ENCODE measurements around the gene SERINC2.
A peak's percentile ranks its signal among the peaks of the same experiment; 100 is the strongest.
"Not testable (repeated sequence)": the region's sequence is repeated elsewhere in the genome, so short reads cannot be mapped to it uniquely, and the experiment has no call there.

Gene SERINC2

DNA sequence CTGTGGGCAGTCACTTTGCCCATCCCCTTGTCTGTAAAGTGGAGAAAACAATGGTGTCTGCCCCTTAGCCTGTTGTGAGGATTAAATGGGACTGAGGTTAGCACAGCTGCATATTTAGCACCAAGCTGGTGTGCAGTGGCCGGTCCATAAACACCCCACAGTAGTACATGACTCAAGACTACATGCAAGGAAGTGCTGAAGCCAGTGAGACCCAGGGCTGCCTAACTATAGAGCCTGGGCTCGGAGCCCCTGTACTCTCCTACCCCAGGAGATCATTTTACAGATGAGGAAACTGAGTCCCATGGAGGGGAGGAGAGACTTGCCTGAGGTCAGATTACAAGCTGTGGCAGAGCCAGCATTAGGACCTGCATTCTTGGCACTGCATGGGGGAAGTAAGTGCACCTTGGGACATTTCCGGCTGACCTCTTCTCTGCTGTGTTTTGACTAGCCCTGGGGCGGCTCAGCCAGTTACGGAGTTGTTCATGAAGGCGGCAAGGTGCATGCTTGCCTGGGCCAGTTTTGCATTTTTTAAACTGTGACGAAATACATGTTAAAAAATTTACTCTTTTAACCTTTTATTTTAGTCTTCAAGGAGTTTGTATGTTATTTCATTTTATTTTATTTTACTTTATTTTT is 3.2 kb downstream of the SERINC2 start:
- DNase-seq = no peak

DNA sequence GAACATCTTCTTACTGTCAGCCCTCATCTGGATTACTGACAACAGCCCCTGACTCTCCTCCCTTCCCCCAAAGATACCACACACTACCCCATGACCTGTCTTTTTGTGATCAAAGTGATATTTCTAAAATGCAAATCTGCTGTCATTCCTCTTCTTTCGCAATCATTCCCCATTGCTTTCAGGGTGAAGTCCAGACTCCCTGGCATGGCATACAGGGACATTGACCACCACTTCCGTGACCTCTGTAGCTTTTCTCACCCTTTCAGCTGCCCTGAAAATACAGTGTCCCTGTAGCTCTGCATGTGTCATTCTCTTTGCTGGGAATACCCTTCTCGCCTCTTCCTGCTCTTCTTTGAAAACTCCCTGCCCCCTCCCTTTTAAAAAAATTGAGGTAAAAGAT is 4.1 kb downstream of the SERINC2 start:
- DNase-seq = no peak

DNA sequence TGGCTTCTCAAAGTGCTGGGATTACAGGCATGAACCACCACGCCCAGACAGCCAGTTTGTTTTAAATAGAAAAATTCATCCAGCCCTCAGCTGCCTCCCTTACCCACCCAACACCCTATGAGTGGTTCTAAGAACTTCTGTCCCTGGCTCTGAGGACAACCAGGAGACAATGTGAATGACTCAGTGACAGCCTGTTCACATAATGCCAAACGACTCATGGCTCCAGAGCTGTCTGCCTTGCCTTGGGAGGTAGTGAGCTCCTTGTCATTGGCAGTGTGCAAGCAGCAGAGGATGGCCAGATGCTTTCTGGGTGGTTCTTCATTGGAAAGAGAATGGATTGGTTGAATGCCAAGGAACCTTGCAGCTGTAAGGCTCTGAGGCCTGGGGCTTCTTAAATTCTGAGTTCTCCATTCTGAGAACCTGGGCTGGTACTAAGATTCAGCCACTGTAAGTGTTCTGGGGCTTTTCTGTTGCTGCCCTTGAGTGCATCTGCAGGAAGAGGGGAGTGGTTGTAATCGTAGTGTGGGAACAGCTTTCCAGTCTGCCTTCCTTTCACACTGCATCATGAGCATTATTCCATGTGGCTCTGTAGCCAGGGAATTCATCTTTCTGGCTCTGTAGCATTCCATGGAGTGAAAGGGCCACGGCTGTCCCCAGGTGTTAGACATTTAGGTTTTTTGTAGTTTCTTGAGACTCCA is 5.8 kb downstream of the SERINC2 start:
- DNase-seq = no peak

DNA sequence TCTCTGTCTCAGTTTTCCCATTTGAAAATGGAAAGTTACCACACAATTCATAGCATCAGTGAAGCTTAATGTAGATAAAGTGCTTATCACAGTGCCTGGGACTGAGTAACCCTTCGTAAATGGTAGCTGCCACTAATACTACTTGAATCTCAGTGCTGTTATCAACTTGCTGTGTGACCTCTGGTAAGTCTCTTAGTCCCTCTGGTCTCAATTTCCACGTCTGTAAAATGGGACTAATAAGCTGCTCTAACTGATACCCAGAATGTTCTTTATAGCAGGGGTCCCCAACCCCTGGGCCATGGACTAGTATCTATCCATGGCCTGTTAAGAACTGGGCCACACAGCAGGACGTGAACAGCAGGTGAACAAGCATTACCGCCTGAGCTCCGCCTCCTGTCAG is 7.7 kb downstream of the SERINC2 start:
- DNase-seq = no peak

DNA sequence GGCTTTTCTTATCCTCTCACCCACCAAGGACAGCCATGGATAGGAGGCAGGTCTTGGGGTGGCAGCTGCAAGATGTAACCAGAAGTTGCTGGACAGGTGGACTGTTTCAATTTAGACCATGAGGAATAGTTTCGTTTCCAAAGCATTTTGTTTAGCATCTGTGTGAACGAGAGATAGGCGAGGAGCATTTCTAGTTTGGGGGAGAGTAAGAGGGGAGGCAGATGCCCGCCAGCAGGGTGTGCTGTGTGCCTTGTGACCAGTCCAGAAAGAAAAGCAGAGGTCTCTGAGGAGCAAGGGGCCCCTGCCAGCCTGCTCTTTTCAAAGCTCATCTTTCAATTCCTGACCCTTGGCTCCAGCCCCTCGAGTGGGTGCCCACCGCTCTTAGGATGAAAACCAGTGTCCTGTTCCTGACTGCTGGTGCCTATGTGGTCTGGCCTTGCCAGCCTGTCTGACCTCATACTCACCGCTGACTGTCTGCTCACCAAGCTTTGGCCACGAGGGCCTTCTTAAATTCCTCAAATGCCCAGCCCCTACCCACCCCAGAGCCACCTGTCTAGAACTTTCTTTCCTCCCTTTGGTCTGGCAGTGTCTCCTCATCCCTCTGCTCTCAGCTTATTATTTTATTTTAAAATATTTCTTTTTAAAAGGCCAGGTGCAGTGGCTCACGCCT is 8.5 kb downstream of the SERINC2 start:
- no peak for DNase-seq

DNA sequence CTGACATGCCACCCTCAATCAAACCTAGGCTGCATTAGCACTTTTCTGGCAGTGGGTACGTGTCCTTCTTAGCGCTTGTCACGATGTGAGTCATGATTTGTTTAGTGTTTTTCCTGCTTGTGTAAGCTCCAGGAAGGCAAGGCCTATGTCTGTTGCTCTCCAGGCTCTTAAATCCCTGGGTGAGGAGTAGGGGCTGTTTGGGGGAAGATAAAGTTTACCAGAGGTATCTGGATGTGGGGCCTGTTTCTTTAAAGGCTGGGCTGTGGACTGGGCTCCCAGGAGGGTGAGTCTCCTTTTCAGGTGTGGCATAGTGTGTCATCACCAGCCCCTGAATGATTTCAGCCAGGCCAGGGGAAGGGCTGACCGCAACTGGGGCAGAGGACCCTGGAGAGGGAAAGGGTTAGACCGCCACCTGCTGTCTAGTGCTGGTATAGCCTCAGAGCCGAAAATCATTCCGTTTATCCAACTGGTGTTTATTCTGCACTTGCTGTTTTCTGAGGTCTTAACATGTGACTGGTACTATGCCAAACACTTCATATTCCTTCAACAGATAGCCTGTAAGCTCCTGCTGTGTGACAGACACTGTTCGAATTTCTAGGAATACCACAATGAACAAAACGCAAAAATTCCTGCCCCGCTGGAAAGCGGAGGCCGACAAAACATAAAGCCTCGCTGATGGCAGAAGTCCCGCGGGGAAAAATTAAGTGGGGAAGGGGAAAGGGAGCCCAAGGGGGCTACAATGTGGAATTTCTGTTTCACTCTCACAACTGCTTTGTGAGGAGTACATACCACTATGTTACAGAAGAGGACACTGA is 9.7 kb downstream of the SERINC2 start:
- DNase-seq = peak; percentile 90

DNA sequence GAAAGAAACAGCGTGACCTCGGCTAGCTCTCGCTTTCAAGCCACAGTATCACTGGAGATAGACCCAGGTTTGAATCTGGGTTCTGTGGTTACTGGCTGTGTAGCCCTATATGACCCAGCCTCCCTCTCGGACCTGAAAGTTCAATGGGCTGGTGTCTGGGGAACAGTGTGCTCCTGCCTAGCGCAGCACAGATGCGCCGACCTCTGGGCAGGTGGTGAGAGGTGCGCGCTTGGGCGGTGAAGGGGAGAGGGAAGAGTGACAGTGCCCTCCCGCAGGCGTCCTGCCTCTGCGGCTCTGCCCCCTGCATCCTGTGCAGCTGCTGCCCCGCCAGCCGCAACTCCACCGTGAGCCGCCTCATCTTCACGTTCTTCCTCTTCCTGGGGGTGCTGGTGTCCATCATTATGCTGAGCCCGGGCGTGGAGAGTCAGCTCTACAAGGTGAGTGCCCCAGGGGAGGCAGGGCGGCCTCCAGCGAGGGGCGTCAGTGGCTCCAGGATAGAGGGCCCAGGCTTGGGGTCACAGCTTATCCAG is 10.5 kb downstream of the SERINC2 start:
- no peak for DNase-seq

DNA sequence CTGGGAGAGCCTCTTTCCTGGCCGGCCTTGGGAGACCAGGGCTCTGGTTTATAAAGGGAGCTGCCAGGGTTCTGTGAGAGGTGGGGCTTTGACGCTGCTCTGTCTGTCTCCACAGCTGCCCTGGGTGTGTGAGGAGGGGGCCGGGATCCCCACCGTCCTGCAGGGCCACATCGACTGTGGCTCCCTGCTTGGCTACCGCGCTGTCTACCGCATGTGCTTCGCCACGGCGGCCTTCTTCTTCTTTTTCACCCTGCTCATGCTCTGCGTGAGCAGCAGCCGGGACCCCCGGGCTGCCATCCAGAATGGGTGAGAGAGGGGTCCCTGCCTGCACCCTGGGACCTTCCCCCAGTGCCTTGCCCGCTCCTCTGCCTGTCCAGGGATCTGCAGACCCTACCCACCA is 11.6 kb downstream of the SERINC2 start:
- DNase-seq = no peak

DNA sequence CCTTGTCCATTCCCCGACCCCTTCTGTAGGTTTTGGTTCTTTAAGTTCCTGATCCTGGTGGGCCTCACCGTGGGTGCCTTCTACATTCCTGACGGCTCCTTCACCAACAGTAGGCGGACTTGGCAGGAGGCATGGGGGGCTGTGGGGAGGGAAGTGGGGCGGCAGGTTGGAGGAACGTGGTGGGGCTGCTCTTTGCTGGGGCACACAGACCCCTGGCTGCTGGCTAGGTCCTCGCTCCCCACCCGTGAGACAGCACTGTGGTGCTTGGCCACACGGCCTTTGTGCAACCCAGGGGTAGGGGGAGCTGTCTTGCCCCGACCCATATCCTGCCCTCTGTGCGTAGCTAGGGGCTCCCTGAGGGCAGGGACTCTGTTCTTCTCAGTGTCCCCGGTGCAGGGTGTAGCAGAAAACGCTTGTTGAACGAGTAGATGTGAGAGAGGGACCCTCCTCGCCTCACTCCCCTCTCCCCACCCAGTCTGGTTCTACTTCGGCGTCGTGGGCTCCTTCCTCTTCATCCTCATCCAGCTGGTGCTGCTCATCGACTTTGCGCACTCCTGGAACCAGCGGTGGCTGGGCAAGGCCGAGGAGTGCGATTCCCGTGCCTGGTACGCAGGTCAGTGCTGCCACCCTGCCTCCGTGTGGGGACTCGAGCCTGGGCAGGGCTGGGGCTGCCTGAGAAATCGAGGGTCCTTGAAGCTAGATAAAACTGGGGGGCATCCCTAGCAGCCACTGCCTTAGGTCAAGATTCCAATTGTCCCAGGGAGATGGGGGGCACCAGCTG is 12.5 kb downstream of the SERINC2 start:
- DNase-seq = no peak

DNA sequence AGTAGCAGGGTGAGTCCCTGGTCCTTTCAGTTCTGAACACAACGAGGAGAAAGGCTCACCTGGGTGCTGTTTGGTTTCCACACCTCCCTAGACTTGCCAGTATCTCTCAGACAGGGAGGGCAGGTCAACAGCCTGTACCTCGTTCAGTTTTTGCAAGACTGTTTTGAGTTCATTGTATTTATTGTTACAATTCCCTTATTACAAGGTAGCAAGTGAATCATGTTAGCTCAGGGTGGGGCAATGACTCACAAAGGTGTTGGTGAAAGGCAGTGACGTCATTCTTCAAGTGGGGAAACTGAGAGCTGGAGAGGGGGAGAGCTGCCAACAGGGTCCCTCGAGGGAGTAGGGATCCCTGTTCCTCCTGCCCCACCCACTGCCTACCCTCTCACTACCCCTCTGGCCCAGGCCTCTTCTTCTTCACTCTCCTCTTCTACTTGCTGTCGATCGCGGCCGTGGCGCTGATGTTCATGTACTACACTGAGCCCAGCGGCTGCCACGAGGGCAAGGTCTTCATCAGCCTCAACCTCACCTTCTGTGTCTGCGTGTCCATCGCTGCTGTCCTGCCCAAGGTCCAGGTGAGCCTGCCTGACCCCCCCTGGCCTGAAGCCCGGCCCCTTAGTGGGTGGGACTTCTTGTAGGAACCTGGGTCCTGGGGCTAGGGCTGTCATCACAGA is 13.4 kb downstream of the SERINC2 start:
- no peak for DNase-seq

DNA sequence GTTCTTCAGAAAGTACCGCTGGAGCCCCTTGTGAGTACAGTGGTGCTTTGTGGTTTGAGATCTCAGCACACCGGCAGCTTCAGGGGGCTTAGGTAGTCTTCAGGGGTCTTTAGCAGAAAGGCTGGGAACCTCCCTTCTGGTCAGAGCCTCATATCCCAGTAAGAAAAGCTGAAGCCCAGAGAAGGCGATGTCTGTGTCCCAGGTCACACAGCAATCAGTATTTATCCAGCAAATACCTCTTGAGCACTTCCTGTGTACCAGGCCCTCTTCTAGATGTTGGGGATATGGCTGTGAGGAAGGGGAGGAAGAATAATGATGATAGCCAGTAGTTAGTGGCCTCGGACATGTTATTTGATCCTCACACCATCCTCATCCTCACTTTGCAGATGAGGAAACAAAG is 14.3 kb downstream of the SERINC2 start:
- DNase-seq = no peak

DNA sequence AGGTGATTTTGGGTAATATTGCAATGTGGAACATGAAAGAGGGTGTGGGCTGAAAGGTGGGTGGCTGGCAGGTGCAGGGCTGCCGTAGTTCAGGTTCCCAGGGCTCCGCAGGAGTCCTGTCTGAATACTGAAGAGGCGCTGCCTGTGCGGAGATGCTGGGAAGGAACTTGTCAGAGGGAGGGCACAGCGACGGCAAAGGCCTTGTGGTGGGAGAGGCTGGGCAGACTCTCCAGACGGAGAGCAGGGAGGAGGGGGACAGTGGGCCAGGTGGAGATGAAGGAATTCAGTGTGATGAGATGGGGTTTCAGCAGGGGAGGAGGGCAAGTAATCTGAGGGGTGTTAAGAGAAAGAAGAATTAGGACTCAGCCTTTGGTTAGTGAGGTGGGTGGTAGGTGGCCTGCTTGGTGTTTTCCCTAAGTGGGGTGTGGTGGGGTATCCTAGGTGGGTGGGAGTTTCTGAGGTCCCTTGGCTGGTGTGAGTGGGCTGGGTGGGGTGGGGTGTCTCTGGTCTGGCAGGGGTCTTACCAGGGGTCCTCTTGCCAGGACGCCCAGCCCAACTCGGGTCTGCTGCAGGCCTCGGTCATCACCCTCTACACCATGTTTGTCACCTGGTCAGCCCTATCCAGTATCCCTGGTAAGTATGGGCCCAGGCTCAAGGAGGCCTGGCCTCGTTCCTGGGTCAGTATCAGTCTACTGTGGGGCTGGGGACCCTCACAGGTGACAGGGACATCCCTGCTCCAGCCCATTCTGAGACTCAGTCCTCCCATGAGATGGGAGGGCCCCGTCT is 15.6 kb downstream of the SERINC2 start:
- no peak for DNase-seq

DNA sequence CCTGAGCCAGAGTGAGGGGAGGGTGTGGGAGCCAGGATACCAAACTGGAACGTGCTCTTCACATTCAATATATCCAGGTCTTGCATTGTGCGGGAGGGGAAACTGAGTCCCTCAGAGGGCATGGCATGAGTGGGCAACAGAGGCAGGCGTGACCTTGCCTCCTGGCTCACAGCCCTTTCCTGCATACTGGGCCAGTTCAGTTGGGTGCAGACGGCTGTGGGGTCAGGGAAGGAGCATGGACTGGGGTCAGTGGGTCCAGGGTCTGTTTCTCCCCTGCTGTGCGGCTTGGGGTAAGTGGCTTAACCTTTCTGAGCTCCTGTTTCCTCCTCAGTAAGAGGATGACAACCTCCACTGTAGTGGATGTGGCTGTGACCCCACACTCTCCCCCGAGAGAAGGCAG is 16.6 kb downstream of the SERINC2 start:
- no peak for DNase-seq

DNA sequence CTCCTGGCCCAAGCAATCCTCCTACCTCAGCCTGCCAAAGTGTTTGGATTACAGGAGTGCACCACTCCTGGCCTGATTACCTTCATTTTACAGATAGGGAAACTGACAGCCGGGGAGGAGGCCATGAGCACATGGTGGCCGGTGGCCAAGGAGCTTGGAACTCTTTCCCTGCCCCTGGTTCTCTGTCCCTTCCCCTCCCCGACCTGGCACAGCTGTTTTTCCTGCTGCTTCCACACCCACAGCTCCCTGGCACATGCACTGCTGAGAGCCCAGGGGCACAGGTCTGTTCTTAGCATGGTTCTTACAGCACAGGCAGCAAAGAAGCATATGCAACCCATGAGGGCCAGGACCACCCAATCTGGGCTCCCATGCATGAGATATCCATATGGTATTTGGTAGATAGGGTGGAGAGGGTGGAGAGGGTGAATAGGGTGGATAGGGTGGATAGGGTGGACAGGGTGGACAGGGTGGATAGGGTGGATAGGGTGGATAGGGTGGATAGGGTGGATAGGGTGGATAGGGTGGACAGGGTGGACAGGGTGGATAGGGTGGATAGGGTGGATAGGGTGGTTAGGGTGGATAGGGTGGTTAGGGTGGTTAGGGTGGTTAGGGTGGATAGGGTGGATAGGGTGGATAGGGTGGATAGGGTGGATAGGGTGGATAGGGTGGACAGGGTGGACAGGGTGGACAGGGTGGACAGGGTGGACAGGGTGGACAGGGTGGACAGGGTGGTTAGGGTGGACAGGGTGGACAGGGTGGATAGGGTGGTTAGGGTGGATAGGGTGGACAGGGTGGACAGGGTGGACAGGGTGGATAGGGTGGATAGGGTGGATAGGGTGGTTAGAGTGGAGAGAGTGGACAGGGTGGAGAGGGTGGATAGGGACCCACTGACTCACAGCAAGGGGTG is 18.6 kb downstream of the SERINC2 start:
- not testable (repeated sequence) for DNase-seq

DNA sequence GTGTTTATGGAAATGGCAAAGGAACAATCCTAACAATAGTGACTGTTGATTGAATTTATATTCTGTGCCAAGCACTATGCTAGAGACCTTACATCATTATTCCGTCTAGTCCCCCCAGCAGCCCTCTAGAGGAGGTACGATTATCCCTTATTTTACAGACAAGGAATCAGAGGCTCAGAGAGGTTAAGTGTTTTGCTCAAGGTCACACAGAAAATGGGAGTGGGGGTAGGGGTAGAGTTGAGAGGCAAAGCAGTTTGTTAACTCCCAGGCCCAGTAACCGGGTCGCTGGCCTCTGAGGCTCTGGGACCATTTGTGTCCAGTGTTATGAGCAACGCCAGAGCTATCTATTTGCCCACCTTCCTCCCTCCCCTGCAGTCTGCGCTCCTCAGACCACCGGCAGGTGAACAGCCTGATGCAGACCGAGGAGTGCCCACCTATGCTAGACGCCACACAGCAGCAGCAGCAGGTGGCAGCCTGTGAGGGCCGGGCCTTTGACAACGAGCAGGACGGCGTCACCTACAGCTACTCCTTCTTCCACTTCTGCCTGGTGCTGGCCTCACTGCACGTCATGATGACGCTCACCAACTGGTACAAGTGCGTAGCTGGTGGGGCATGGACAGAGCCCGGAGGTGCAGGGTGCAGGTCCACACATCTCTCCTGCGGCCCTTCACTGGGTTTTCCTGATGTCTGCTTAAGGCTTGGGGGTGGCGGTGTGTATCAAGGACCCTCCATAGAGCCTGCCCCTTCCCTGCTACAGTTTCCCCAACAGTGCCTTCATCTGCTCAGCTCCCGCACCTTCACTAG is 19.8 kb downstream of the SERINC2 start:
- DNase-seq = no peak

DNA sequence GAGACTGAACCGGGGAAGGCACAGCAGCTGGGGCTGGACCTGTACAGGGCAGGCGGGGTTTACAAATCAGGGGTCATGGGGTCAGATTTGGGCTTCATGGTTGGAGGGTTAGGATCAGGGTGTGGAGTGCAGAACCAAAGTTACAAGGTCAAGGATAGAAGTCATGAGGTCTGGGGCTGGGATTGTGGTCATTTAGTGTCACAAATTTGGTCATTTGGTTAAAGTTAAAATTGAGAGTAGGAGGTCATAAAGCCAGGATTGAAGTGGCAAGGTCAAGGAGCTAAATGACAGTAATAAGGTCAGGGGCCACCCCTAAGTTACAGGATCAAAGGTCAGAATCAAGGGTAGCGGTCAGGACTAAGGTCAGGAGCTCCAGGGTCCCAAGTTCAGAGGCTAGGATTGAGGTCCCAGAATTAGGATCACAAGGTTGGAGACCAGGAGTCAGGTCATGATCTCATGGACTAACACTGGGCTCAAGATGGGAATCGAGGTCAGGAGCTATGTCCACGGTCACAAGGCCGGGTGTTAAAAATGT is 20.4 kb downstream of the SERINC2 start:
- DNase-seq = no peak

DNA sequence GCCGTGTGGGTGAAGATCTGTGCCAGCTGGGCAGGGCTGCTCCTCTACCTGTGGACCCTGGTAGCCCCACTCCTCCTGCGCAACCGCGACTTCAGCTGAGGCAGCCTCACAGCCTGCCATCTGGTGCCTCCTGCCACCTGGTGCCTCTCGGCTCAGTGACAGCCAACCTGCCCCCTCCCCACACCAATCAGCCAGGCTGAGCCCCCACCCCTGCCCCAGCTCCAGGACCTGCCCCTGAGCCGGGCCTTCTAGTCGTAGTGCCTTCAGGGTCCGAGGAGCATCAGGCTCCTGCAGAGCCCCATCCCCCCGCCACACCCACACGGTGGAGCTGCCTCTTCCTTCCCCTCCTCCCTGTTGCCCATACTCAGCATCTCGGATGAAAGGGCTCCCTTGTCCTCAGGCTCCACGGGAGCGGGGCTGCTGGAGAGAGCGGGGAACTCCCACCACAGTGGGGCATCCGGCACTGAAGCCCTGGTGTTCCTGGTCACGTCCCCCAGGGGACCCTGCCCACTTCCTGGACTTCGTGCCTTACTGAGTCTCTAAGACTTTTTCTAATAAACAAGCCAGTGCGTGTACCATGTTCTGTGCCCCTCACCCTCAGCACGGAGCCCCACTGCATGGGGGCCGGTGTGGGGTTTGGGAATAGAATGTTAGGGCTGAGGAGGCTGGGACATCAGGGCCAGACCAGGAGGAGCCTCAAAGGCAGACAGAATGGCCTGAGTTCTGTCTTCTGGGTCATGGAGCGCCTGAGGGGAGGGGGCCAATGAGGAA is 21.3 kb downstream of the SERINC2 start:
- DNase-seq = no peak

DNA sequence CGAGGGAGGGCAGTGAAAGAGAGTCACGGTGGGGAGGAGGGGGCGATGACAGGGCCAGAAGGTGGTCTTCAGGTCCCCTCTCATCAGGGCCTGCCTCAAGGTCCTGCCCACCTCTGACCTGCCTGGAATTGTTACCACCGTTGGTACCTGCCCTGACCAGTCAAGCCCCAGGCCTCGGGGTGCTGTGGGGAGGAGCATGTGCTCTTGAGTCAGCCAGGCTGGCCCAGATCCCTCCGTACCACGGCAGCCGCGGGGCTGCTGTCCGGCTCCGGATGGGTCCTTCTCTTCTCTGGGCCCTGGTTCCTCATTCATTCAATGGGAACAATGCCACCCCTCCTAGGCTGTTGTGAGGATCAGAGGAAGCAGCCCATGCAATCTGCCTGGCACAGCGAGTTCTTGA is 22.0 kb downstream of the SERINC2 start:
- DNase-seq = no peak
